ENCODE data around the gene ARL3.

ARL3 gene

GRCh38 chr10:102656791-102657371, 57.3 kb downstream of the ARL3 start:
- DNase-seq (ENCODE audit: insufficient read length, low spot score) (no peak), FAIRE-seq (no peak)
- no peak for TF ChIP-seq POU2F2 (IDR thresholded peaks at IDR 0.05; ENCODE audit: low read depth, low read length)
- no peak for TF ChIP-seq PAX5 (IDR thresholded peaks at IDR 0.05; ENCODE audit: insufficient read depth, low read length, severe bottlenecking)

- FAIRE-seq (no peak), DNase-seq (ENCODE audit: insufficient read length, low spot score) (no peak)
- TF ChIP-seq TAF1 (IDR thresholded peaks at IDR 0.05; ENCODE audit: low read depth, low read length) (no peak), SPI1 (IDR thresholded peaks at IDR 0.05; ENCODE audit: low read depth, low read length) (no peak)
Observed at GRCh38 chr10:102656026-102656425, 58.2 kb downstream of the ARL3 start.

- no peak for FAIRE-seq
- DNase-seq (ENCODE audit: insufficient read length, low spot score), result no peak
- no peak for TF ChIP-seq PAX5 (IDR thresholded peaks at IDR 0.05; ENCODE audit: insufficient read depth, low read length, severe bottlenecking)
- no peak for TF ChIP-seq POLR2AphosphoS5 (IDR thresholded peaks at IDR 0.05; ENCODE audit: low read depth, low read length)
- no peak for TF ChIP-seq SPI1 (IDR thresholded peaks at IDR 0.05; ENCODE audit: low read depth, low read length)
- no peak for TF ChIP-seq POU2F2 (IDR thresholded peaks at IDR 0.05; ENCODE audit: low read depth, low read length)
- TF ChIP-seq TAF1 (IDR thresholded peaks at IDR 0.05; ENCODE audit: low read depth, low read length), result no peak
- TF ChIP-seq POLR2A (IDR thresholded peaks at IDR 0.05; ENCODE audit: low read depth, low read length), result no peak
Observed at GRCh38 chr10:102654969-102655368, 59.2 kb downstream of the ARL3 start.

GRCh38 chr10:102654566-102654965, 59.6 kb downstream of the ARL3 start:
- DNase-seq (ENCODE audit: insufficient read length, low spot score) (no peak), FAIRE-seq (no peak)
- TF ChIP-seq POU2F2 (IDR thresholded peaks at IDR 0.05; ENCODE audit: low read depth, low read length) (no peak), SPI1 (IDR thresholded peaks at IDR 0.05; ENCODE audit: low read depth, low read length) (no peak), PAX5 (IDR thresholded peaks at IDR 0.05; ENCODE audit: insufficient read depth, low read length, severe bottlenecking) (no peak), POLR2AphosphoS5 (IDR thresholded peaks at IDR 0.05; ENCODE audit: low read depth, low read length) (no peak), POLR2A (IDR thresholded peaks at IDR 0.05; ENCODE audit: low read depth, low read length) (no peak), TAF1 (IDR thresholded peaks at IDR 0.05; ENCODE audit: low read depth, low read length) (no peak)

GRCh38 chr10:102653060-102653459, 61.1 kb downstream of the ARL3 start:
- FAIRE-seq, result peak; percentile 85
- no peak for DNase-seq (ENCODE audit: insufficient read length, low spot score)
- TF ChIP-seq POU2F2 (IDR thresholded peaks at IDR 0.05; ENCODE audit: low read depth, low read length), result no peak
- TF ChIP-seq PAX5 (IDR thresholded peaks at IDR 0.05; ENCODE audit: insufficient read depth, low read length, severe bottlenecking), result no peak
- no peak for TF ChIP-seq TAF1 (IDR thresholded peaks at IDR 0.05; ENCODE audit: low read depth, low read length)
- TF ChIP-seq POLR2AphosphoS5 (IDR thresholded peaks at IDR 0.05; ENCODE audit: low read depth, low read length), result no peak
- TF ChIP-seq SPI1 (IDR thresholded peaks at IDR 0.05; ENCODE audit: low read depth, low read length), result no peak
- TF ChIP-seq POLR2A (IDR thresholded peaks at IDR 0.05; ENCODE audit: low read depth, low read length), result no peak

GRCh38 chr10:102652170-102652916, 61.9 kb downstream of the ARL3 start:
- TF ChIP-seq POU2F2 (IDR thresholded peaks at IDR 0.05; ENCODE audit: low read depth, low read length) (0 out of 2 replicates have a peak, but pooled peaks have one; percentile 10), TAF1 (IDR thresholded peaks at IDR 0.05; ENCODE audit: low read depth, low read length) (no peak), SPI1 (IDR thresholded peaks at IDR 0.05; ENCODE audit: low read depth, low read length) (peak; percentile 85)
- peak; percentile 97 for FAIRE-seq
- no peak for DNase-seq (ENCODE audit: insufficient read length, low spot score)

GRCh38 chr10:102651455-102652169, 62.6 kb downstream of the ARL3 start:
- TF ChIP-seq POLR2AphosphoS5 (IDR thresholded peaks at IDR 0.05; ENCODE audit: low read depth, low read length), result no peak
- TF ChIP-seq POLR2A (IDR thresholded peaks at IDR 0.05; ENCODE audit: low read depth, low read length), result no peak
- no peak for TF ChIP-seq SPI1 (IDR thresholded peaks at IDR 0.05; ENCODE audit: low read depth, low read length)
- TF ChIP-seq PAX5 (IDR thresholded peaks at IDR 0.05; ENCODE audit: insufficient read depth, low read length, severe bottlenecking), result no peak
- no peak for TF ChIP-seq POU2F2 (IDR thresholded peaks at IDR 0.05; ENCODE audit: low read depth, low read length)
- TF ChIP-seq TAF1 (IDR thresholded peaks at IDR 0.05; ENCODE audit: low read depth, low read length), result no peak
- DNase-seq (ENCODE audit: insufficient read length, low spot score) (no peak), FAIRE-seq (peak; percentile 72)

- DNase-seq (ENCODE audit: insufficient read length, low spot score), result no peak
- peak; percentile 80 for FAIRE-seq
- peak; percentile 91 for TF ChIP-seq SPI1 (IDR thresholded peaks at IDR 0.05; ENCODE audit: low read depth, low read length)
- TF ChIP-seq POU2F2 (IDR thresholded peaks at IDR 0.05; ENCODE audit: low read depth, low read length), result no peak
Observed at GRCh38 chr10:102650655-102651454, 63.3 kb downstream of the ARL3 start.

- TF ChIP-seq POLR2AphosphoS5 (IDR thresholded peaks at IDR 0.05; ENCODE audit: low read depth, low read length), result no peak
- no peak for TF ChIP-seq SPI1 (IDR thresholded peaks at IDR 0.05; ENCODE audit: low read depth, low read length)
- TF ChIP-seq TAF1 (IDR thresholded peaks at IDR 0.05; ENCODE audit: low read depth, low read length), result no peak
- no peak for TF ChIP-seq POU2F2 (IDR thresholded peaks at IDR 0.05; ENCODE audit: low read depth, low read length)
- no peak for TF ChIP-seq PAX5 (IDR thresholded peaks at IDR 0.05; ENCODE audit: insufficient read depth, low read length, severe bottlenecking)
Observed at GRCh38 chr10:102649797-102650654, 64.2 kb downstream of the ARL3 start.

More at GRCh38 chr10:102649797-102650654, 64.2 kb downstream of the ARL3 start:
- no peak for DNase-seq (ENCODE audit: insufficient read length, low spot score)
- FAIRE-seq, result no peak
